ENCODE measurements around the gene RLBP1. TPM values are rescaled to one million over a fixed set of nuclear protein-coding genes. Genes with fewer than 3 reads are reported as not detected.
"Not testable (repeated sequence)": the region's sequence is repeated elsewhere in the genome, so short reads cannot be mapped to it uniquely, and the experiment has no call there.

RLBP1 gene
- total RNA-seq (not detected), polyA plus RNA-seq (not detected)
- long read RNA-seq, donor 1, result 0 reads
- long read RNA-seq, donor 2, result 0 reads
- long read RNA-seq, donor 3, result 0 reads
- long read RNA-seq, donor 4, result 0 reads
- long read RNA-seq, donor 5, result 0 reads

GRCh38 chr15:89221543-89221942, at the start of gene RLBP1:
Gene RLBP1 (minus strand): TSS chr15:89221579. CDS start chr15:89218975, 2,604 bp downstream.
- no peaks in the 10 kb centered on the region for H3K4me1 ChIP-seq (ENCODE audit: control insufficient read depth in 5 of 5, insufficient read depth in 5 of 5, low read length in 5 of 5)
- WGBS, 2 donors, result 75 to 87% methylated on average over 10 to 11 of the region's 11 CpGs
- no peak within 1 kb of the TSS for H3K9ac ChIP-seq (ENCODE audit: insufficient read depth in 1 of 2, low read length in 2 of 2)
- H3K27ac ChIP-seq (ENCODE audit: low read depth in 1 of 2, low read length in 1 of 2), result no peak within 1 kb of the TSS
- H3K36me3 ChIP-seq (ENCODE audit: control insufficient read depth in 4 of 4, insufficient read depth in 4 of 4, low read length in 4 of 4), result no peaks in the 10 kb centered on the region
- no peak within 1 kb of the TSS for H3K4me3 ChIP-seq
- TF ChIP-seq, protein P1, sequence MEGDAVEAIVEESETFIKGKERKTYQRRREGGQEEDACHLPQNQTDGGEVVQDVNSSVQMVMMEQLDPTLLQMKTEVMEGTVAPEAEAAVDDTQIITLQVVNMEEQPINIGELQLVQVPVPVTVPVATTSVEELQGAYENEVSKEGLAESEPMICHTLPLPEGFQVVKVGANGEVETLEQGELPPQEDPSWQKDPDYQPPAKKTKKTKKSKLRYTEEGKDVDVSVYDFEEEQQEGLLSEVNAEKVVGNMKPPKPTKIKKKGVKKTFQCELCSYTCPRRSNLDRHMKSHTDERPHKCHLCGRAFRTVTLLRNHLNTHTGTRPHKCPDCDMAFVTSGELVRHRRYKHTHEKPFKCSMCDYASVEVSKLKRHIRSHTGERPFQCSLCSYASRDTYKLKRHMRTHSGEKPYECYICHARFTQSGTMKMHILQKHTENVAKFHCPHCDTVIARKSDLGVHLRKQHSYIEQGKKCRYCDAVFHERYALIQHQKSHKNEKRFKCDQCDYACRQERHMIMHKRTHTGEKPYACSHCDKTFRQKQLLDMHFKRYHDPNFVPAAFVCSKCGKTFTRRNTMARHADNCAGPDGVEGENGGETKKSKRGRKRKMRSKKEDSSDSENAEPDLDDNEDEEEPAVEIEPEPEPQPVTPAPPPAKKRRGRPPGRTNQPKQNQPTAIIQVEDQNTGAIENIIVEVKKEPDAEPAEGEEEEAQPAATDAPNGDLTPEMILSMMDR (IDR thresholded peaks at IDR 0.05; ENCODE audit: control extremely low read depth, extremely low read depth), result no peak
- no peaks in the 10 kb centered on the region for H3K27me3 ChIP-seq (ENCODE audit: control insufficient read depth in 3 of 3, insufficient read depth in 3 of 3, low read length in 2 of 3)
- ATAC-seq (ENCODE audit: insufficient read depth, low FRiP score), result no peak
- no peak for DNase-seq
- H3K9me3 ChIP-seq (ENCODE audit: control insufficient read depth in 4 of 4, insufficient read depth in 3 of 4, low read length in 3 of 4), result no peaks in the 10 kb centered on the region

DNA sequence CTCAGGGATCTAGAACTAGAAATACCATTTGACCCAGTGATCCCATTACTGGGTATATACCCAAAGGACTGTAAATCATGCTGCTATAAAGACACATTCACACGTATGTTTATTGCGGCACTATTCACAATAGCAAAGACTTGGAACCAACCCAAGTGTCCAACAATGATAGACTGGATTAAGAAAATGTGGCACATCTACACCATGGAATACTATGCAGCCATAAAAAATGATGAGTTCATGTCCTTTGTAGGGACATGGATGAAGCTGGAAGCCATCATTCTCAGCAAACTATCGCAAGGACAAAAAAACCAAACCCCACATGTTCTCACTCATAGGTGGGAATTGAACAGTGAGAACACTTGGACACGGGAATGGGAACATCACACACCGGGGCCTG, 28.8 kb upstream of the RLBP1 start:
- H3K36me3 ChIP-seq (ENCODE audit: control insufficient read depth in 4 of 4, insufficient read depth in 4 of 4, low read length in 4 of 4), result peaks cover 0 to 12% (median 6%) of the 10 kb centered on the region in 4 donors
- not testable (repeated sequence) for H3K9me3 ChIP-seq (ENCODE audit: control insufficient read depth in 4 of 4, insufficient read depth in 3 of 4, low read length in 3 of 4); DNase-seq; H3K9ac ChIP-seq (ENCODE audit: insufficient read depth in 1 of 2, low read length in 2 of 2); H3K4me1 ChIP-seq (ENCODE audit: control insufficient read depth in 5 of 5, insufficient read depth in 5 of 5, low read length in 5 of 5); H3K4me3 ChIP-seq; ATAC-seq (ENCODE audit: insufficient read depth, low FRiP score); H3K27ac ChIP-seq (ENCODE audit: low read depth in 1 of 2, low read length in 1 of 2); H3K27me3 ChIP-seq (ENCODE audit: control insufficient read depth in 3 of 3, insufficient read depth in 3 of 3, low read length in 2 of 3)
- WGBS, 2 donors, result 88 to 92% methylated on average over 5 of the region's 5 CpGs

DNA sequence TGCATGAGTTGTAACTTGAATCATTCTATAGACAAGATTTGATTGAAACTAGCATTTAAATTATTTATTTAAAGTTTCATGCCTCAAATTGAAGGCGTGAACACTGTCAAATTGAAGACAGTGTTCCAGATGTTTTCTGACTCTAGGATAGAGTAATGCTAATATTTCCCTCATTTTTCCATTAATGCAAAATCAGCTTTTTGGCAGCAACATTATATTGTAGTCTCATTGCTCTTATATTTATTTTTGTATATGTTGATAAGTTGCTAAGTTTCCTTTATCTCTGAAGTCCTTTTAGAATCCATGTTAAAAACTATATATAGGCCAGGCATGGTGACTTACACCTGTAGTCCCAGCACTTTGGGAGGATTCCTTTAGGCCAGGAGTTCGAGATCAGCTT, 27.2 kb upstream of the RLBP1 start:
- Histone ChIP-seq H3K27ac (ENCODE audit: low read depth in 1 of 2, low read length in 1 of 2) (no peak overlapping the region), H3K9me3 (ENCODE audit: control insufficient read depth in 4 of 4, insufficient read depth in 3 of 4, low read length in 3 of 4) (no peaks in the 10 kb centered on the region), H3K4me1 (ENCODE audit: control insufficient read depth in 5 of 5, insufficient read depth in 5 of 5, low read length in 5 of 5) (peaks cover 0 to 12% (median 2%) of the 10 kb centered on the region in 5 donors), H3K9ac (ENCODE audit: insufficient read depth in 1 of 2, low read length in 2 of 2) (no peak overlapping the region), H3K27me3 (ENCODE audit: control insufficient read depth in 3 of 3, insufficient read depth in 3 of 3, low read length in 2 of 3) (no peaks in the 10 kb centered on the region), H3K36me3 (ENCODE audit: control insufficient read depth in 4 of 4, insufficient read depth in 4 of 4, low read length in 4 of 4) (peaks cover 0 to 8% (median 3%) of the 10 kb centered on the region in 4 donors), H3K4me3 (no peak overlapping the region)
- ATAC-seq (ENCODE audit: insufficient read depth, low FRiP score) (no peak), DNase-seq (no peak)
- TF ChIP-seq, protein P1 (IDR thresholded peaks at IDR 0.05; ENCODE audit: control extremely low read depth, extremely low read depth), result no peak
- 89 to 98% methylated on average over 2 of the region's 2 CpGs for WGBS, 2 donors

- DNase-seq (no peak), ATAC-seq (ENCODE audit: insufficient read depth, low FRiP score) (no peak)
- no peaks in the 10 kb centered on the region for H3K27me3 ChIP-seq (ENCODE audit: control insufficient read depth in 3 of 3, insufficient read depth in 3 of 3, low read length in 2 of 3)
- TF ChIP-seq, protein P1 (IDR thresholded peaks at IDR 0.05; ENCODE audit: control extremely low read depth, extremely low read depth), result no peak
- H3K27ac ChIP-seq (ENCODE audit: low read depth in 1 of 2, low read length in 1 of 2), result no peak overlapping the region
- H3K4me3 ChIP-seq, result no peak overlapping the region
- H3K4me1 ChIP-seq (ENCODE audit: control insufficient read depth in 5 of 5, insufficient read depth in 5 of 5, low read length in 5 of 5), result peaks cover 0 to 19% (median 2%) of the 10 kb centered on the region in 5 donors
- H3K9me3 ChIP-seq (ENCODE audit: control insufficient read depth in 4 of 4, insufficient read depth in 3 of 4, low read length in 3 of 4), result no peaks in the 10 kb centered on the region
- H3K9ac ChIP-seq (ENCODE audit: insufficient read depth in 1 of 2, low read length in 2 of 2), result peak overlapping the region in 1 of 2 donors; percentile 16
- 69 to 76% methylated on average over 2 of the region's 2 CpGs for WGBS, 2 donors
- H3K36me3 ChIP-seq (ENCODE audit: control insufficient read depth in 4 of 4, insufficient read depth in 4 of 4, low read length in 4 of 4), result peaks cover 0 to 8% (median 3%) of the 10 kb centered on the region in 4 donors
These were observed 26.1 kb upstream of the RLBP1 start for GRCh38 chr15:89247446-89247845.

All from lung (tissue), 16 donors.